K562 treated with DMSO at 1 percent for 48 hours (cell line): ENCODE measurements around the gene RBM24. TPM values are rescaled to one million over a fixed set of nuclear protein-coding genes. Genes with fewer than 3 reads are reported as not detected.

Experiments used
- total RNA-seq: library from RNA; unstranded; fragments of 300-600 nt; gene quantifications from 2 replicates; pipeline ENCODE4 v1.2.3, GENCODE V29; 2022; ENCODE audit warnings: low replicate concordance; ENCODE audit errors: extremely low read depth

The RBM24 gene
- not detected in 2 replicates for total RNA-seq

DNA sequence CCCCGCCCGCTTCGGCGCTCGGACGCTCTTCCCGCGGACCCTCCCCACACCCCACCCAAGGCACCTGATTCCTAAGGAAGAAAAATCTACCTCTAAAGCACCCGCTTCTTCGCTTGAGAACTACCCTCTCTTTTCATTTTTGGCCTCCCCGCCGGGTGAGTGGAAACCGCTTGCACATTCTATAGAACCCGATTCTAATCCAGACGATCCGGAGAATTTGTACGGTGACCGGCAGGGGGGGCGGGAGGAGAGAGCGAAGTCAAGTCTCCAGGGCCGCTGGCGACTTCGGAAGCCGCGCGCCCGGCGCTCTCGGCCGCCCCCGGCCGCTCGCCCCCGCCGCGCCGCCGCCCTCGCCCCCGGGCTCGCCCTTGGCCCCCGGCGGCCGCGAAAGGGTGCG, at the start of gene RBM24:
Gene RBM24, plus strand, starts transcription at position 262 of the 397 bp plus-strand sequence. CDS start 221 bp downstream, outside the sequence.

Other genes with a start within 250 kb of the RBM24 start
- not detected in 2 replicates for gene STMND1, start 179.3 kb upstream of the RBM24 start, total RNA-seq
- gene CAP2, start 112.2 kb downstream of the RBM24 start, total RNA-seq: not detected in 2 replicates